Stimulated activated naive CD8-positive, alpha-beta T cell treated with anti-CD3 and anti-CD28 coated beads, Interleukin-15, amount 100 ng/mL, for 72 hours (primary cell): ENCODE measurements around the gene LIN52.

Experiments
- ATAC-seq: fragments of 150-1000 bp; cut with Tn5 transposase; 2 replicates; pipeline ENCODE4 v1.10.0; 2021; ENCODE audit warnings: mild to moderate bottlenecking, moderate library complexity
- DNase-seq, 2 donors: peaks; one replicate each; pipeline ENCODE4 v3.0.0; 2021 to 2022
- H3K27ac Mint-ChIP-seq, 2 donors: one replicate each; pipeline ENCODE4 v1.8.0; 2022; ENCODE audit warnings: mild to moderate bottlenecking in 2 of 2, mixed read lengths in 2 of 2, moderate library complexity in 2 of 2
- H3K27me3 Mint-ChIP-seq: one replicate; pipeline ENCODE4 v1.8.0; 2022; ENCODE audit warnings: mixed read lengths
- H3K4me1 Mint-ChIP-seq: one replicate; pipeline ENCODE4 v1.8.0; 2022; ENCODE audit warnings: mild to moderate bottlenecking, mixed read lengths
- H3K4me3 Mint-ChIP-seq, 2 donors: one replicate each; pipeline ENCODE4 v1.8.0; 2022; ENCODE audit warnings: mild to moderate bottlenecking in 2 of 2, mixed read lengths in 2 of 2, moderate library complexity in 1 of 2
- H3K9me3 Mint-ChIP-seq, 2 donors: one replicate each; pipeline ENCODE4 v1.8.0; 2022; ENCODE audit warnings: mixed read lengths in 2 of 2

LIN52 gene

DNA sequence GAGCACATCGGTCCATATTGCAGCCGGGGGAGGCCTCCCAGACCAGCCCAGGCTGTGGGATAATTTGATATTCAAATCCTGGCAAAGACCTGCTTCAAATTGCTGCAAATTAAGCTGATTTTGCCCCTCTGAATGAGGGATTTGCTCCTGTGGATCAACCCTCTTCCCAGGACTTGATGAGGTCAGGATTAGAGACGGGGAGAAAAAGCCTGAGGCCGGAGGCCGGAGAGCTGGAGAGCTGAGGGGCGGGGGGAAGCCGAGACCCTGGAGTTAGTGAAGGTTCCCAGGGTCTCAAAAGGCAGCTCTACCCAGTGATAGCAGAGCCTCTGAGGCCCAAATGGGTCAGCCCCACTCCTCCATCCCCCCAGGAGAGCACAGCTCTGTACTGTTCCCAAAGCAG is 137.0 kb downstream of the LIN52 start:
- H3K4me1 Mint-ChIP-seq: peaks cover 8% of the 10 kb centered on the region
- ATAC-seq: no peak
- no peak for DNase-seq
- no peak overlapping the region for H3K27ac Mint-ChIP-seq
- H3K4me3 Mint-ChIP-seq: no peak overlapping the region
- H3K9me3 Mint-ChIP-seq: no peaks in the 10 kb centered on the region
- peaks cover 73% of the 10 kb centered on the region for H3K27me3 Mint-ChIP-seq

DNA sequence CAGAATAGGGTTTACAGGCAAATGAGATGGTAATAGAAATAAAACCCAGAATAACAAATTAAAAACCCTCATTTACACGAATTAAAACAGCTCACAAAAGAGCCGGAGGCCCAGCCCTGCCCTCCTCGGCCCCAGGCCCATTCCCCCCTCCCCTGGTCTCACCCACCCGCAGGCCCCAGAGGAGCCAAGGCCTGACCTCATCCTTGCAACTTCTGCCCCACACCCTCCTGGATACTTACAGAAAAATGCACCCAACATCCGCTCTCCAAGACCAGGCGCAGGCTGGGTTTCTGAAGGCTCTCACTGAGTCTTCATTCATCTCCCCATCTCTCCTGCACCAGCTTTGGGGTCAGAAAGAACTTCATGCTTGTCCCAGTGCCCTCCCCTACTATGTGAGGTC is 138.3 kb downstream of the LIN52 start:
- no peaks in the 10 kb centered on the region for H3K9me3 Mint-ChIP-seq
- peaks cover 2% of the 10 kb centered on the region for H3K4me1 Mint-ChIP-seq
- ATAC-seq: no peak
- peaks cover 72% of the 10 kb centered on the region for H3K27me3 Mint-ChIP-seq
- H3K27ac Mint-ChIP-seq: no peak overlapping the region
- no peak for DNase-seq
- H3K4me3 Mint-ChIP-seq: no peak overlapping the region

DNA sequence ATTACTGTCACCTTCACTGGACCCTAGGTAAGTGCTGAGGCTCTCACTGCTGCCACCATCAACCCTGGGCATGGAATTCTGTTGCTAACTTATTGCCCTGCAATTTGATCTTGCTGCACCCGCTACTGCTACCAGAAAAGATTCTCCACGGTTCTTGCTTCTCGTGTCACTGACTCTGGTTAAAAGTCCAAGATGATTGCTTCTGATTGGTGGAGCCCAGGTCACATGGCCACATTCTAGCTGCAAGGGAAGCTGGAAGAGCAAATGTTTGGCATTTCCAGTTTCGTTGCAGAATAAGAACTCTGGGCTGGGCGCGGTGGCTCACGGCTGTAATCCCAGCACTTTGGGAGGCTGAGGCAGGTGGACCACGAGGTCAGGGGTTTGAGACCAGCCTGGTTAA is 147.0 kb downstream of the LIN52 start:
- Mint-ChIP-seq H3K4me1 (no peaks in the 10 kb centered on the region), H3K9me3 (peaks cover 0 to 9% of the 10 kb centered on the region in 2 donors), H3K27ac (no peak overlapping the region), H3K4me3 (no peak overlapping the region), H3K27me3 (peaks cover 59% of the 10 kb centered on the region)
- DNase-seq (no peak), ATAC-seq (no peak)

DNA sequence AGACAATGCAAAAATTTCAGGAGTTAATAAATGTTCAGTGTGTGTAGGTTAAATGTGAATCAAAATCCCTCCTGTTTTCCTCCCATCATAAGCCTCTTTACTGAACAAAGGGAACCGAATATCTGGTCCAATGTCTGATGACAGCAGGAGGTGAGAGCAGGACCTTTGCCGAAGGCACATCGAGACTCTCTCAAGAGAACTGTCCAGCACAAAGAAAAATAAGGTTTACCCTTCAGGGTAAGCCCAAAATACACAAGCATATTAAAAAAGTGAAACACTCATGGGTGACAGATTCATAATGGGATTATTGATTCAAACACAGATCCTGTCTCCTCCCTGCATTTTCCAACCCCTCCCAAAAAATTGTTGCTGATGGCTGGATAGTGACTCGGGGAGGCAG is 150.3 kb downstream of the LIN52 start:
- no peak for ATAC-seq
- DNase-seq: no peak
- H3K27me3 Mint-ChIP-seq: peaks cover 63% of the 10 kb centered on the region
- H3K27ac Mint-ChIP-seq: no peak overlapping the region
- H3K4me1 Mint-ChIP-seq: peaks cover under 1% of the 10 kb centered on the region
- no peak overlapping the region for H3K4me3 Mint-ChIP-seq
- H3K9me3 Mint-ChIP-seq: peaks cover 0 to 9% of the 10 kb centered on the region in 2 donors

DNA sequence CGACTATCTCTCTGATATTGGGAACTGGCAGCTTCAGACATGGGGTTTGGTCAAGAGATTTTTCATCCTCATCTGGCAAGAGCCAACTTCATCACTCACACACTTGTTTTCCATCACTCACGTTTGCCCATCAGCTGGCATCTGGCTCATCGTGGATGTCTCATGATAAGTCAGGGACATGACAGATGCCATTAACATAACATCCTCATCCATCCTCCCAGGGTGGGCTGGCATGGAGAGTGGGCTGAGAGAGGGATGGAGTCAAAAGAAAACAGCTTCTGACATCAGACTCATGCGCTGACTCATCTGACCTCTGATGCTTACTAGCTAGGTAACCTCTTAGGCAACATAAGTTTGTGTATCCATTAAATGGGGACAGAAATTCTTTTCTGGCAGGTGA is 152.7 kb downstream of the LIN52 start:
- no peak for DNase-seq
- Mint-ChIP-seq H3K27ac (no peak overlapping the region), H3K4me3 (no peak overlapping the region), H3K9me3 (peaks cover 0 to 2% of the 10 kb centered on the region in 2 donors), H3K27me3 (peaks cover 79% of the 10 kb centered on the region), H3K4me1 (peaks cover 25% of the 10 kb centered on the region)
- no peak for ATAC-seq

DNA sequence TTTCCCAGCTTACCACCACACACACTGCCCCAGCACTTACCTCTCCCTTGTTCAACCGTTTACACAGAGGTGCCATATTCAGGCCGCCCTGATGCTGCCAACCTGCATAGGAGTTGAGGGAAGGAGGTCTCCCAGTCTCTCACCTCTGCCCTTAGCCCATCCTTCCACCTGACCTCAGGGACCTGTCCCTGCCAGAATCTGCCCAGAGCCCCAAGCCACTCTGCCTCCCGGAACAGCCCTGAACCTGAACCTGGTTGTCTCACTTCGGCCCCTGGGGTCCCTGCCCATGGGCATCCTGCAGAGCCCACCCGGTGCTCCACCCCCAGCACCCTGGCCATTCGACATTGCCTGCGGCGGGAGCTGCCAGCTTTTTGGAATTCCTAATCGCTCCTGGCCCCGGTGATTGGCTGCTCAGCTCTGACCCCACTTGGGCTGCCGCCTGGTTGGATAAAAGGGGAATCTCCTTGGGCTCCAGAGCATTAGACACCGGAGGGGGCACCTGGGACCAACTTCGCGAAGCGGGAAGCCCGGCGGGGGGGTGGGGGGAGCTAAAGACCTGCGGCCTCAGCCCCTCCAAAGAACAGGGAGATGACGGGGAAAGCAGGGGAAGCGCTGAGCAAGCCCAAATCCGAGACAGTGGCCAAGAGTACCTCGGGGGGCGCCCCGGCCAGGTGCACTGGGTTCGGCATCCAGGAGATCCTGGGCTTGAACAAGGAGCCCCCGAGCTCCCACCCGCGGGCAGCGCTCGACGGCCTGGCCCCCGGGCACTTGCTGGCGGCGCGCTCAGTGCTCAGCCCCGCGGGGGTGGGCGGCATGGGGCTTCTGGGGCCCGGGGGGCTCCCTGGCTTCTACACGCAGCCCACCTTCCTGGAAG is 154.5 kb downstream of the LIN52 start, which contains the start of gene VSX2:
Gene VSX2, plus strand, starts transcription at position 476 of the 874 bp plus-strand sequence. Its CDS starts 113 bp downstream, at position 589.
- no peaks in the 10 kb centered on the region for H3K9me3 Mint-ChIP-seq
- H3K27ac Mint-ChIP-seq: no peak within 1 kb of the TSS
- peaks cover 33% of the 10 kb centered on the region for H3K4me1 Mint-ChIP-seq
- DNase-seq (no peak), ATAC-seq (no peak)
- peak within 1 kb of the TSS; percentile 69 to 79 for H3K4me3 Mint-ChIP-seq
- H3K27me3 Mint-ChIP-seq: peaks cover 91% of the 10 kb centered on the region

DNA sequence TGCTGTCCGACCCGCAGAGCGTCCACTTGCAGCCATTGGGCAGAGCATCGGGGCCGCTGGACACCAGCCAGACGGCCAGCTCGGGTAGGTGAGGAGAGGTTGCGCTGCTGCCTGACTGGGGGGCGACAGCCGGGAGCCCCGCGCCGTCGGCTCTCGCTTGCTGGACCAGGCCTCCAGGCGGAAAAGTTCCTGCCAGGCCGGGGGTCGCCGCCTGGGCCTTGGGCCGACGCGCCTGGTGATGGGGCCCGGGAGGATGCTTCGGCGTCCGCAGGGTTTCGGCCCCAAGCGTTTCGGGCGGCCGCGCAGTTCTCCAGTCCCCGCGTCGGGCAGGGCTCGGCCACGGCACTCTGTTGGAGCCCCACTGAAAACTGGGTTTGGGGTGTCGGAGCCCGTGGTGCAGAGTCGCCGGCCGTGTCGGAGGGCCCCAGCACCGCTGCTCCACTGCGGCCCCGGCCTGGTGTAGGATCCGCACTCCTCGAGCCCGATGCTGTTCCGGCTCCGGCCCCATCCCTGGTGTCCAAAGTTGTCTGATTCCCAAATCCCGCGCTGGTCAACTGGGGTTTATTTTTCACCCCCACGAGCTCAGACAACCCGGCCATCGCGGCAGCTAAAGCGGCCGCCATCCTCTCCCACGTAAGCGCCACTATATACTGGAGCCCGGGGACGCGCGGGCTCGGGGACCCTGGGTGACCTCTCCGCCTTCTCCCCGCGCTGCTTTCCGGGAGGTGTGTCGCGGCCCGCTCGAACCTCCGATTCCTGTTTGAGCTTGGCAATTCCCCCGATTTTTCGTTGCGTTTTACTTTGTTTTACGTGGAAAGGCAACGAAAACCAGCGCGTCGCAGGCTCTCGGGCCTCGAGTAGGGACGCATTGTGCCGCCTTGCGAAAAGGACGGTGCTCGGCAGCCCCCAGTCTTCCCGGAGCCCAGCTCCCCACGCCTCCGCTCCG is 155.4 kb downstream of the LIN52 start:
- DNase-seq: no peak
- Mint-ChIP-seq H3K4me1 (peaks cover 33% of the 10 kb centered on the region), H3K27ac (no peak overlapping the region), H3K4me3 (peak overlapping the region; percentile 69 to 79), H3K9me3 (no peaks in the 10 kb centered on the region), H3K27me3 (peaks cover 93% of the 10 kb centered on the region)
- peak; percentile 31 for ATAC-seq

DNA sequence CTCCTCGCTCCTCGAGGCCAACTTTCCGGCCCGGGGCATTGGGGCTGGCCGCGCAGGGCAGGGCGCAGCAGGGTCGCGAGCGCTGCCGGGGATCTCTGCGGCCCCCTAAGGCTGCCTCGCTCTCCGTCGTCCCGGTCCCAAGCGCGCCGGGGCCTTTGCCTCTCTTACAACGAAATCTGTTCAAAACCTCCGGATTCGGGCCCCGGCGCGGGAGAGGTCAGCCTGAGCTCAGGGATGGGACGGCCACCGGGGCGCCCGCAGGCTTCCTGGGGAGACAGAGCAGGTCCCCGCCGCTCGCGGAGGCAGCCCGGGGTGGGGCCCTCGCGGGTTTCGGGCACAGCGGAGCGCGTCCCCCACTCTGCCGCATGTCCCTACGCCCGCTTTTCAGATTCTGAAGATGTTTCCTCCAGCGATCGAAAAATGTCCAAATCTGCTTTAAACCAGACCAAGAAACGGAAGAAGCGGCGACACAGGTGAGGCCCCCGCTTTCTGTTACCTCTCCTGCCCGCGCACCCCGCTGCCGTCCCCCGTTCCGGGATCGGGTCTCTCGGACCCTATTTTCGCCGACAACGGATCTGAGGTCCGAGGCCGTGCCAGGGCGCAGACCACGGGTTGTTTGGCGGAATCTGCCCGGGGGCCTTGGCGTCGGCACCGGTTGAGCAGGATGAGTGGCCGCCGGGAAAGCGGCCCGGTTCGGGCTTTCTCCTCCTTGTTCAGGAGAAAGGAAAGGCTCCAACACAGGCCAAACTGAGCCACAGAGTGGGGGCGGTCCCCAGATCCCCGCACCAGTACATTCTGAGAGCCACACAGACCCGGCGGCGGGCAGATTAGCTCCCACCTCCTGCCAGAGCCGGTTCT is 156.3 kb downstream of the LIN52 start:
- peaks cover 98% of the 10 kb centered on the region for H3K27me3 Mint-ChIP-seq
- ATAC-seq (peak; percentile 24), DNase-seq (no peak)
- peaks cover 33% of the 10 kb centered on the region for H3K4me1 Mint-ChIP-seq
- H3K4me3 Mint-ChIP-seq: peak overlapping the region; percentile 69 to 79
- no peak overlapping the region for H3K27ac Mint-ChIP-seq
- no peaks in the 10 kb centered on the region for H3K9me3 Mint-ChIP-seq

DNA sequence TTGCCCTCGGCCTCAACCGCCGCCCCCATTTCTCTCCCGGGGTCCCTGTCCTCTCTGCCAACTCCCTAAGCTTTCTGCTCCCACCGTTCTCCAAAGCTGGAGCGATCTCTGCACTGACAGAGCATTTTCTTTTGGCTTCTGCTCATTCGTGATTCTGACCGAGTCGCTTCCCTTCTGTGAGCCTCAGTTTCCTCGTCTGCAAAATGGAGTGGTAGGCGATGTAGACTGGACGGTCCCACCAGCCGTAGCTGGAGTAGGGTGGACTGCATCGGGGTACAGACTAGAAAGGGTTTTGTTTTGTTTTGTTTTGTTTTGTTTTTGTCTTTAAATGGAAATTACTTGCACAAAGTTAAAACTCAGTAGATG is 156.9 kb downstream of the LIN52 start:
- H3K27me3 Mint-ChIP-seq: peaks cover 98% of the 10 kb centered on the region
- H3K27ac Mint-ChIP-seq: no peak overlapping the region
- peak overlapping the region; percentile 69 to 79 for H3K4me3 Mint-ChIP-seq

DNA sequence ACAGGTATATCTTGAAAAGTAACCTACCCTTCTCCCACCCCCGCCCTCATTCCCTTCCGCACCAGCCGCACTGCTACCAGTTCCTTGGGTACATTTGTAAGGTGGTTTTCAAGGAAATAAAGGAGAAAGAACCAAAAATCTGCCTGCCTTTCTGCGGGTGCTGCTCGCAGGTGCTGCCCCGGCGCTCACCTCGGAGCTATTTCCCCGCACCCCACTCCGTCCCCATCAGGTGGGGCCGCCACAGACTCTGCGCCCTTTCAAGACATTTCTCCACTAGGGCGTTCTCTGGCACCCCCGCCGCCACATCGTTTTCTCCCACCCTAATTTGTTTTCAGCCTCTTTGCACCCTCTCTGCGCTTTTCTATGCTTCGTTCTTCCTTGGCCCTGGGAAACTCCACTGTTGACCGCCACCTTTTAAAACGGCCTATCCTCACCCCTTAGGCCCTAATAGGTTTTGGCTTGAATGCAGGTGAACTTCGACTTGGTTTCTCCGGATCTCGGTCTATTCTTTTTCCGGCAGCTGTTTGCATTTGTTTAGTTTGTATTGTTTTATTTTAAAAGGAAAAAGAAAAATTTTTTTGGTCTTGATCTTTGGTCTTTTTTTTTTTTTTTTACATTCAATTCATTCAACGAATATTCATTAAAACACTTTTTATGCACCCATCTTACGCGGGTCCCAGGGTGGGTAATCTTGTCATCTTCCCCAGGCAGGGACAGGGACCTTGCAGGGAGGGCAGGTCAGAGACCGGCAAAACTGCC is 157.4 kb downstream of the LIN52 start:
- H3K4me3 Mint-ChIP-seq: peak overlapping the region; percentile 69 to 79
- H3K4me1 Mint-ChIP-seq: peaks cover 33% of the 10 kb centered on the region
- peaks cover 98% of the 10 kb centered on the region for H3K27me3 Mint-ChIP-seq
- H3K27ac Mint-ChIP-seq: peak overlapping the region; percentile 49
- ATAC-seq (no peak), DNase-seq (no peak)
- H3K9me3 Mint-ChIP-seq: no peaks in the 10 kb centered on the region

More for the DNA sequence above, 156.9 kb downstream of the LIN52 start:
- H3K4me1 Mint-ChIP-seq: peaks cover 33% of the 10 kb centered on the region
- DNase-seq: no peak
- H3K9me3 Mint-ChIP-seq: no peaks in the 10 kb centered on the region
- no peak for ATAC-seq

DNA sequence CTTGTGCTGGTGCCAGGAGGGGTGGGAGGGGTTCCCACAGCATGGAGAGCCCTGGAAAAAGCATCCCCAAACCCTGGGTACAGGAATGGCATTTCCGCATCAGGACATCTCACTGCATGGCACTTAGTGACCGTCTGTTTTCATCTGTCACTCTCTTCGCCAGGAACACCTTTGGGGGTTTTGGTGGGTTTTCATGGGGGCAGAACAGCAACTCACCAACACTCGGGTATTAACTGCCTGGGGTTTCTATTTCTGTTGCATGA is 158.0 kb downstream of the LIN52 start:
- Mint-ChIP-seq H3K9me3 (no peaks in the 10 kb centered on the region), H3K4me3 (no peak overlapping the region), H3K27ac (no peak overlapping the region), H3K4me1 (peaks cover 33% of the 10 kb centered on the region), H3K27me3 (peaks cover 98% of the 10 kb centered on the region)
- ATAC-seq (no peak), DNase-seq (no peak)

DNA sequence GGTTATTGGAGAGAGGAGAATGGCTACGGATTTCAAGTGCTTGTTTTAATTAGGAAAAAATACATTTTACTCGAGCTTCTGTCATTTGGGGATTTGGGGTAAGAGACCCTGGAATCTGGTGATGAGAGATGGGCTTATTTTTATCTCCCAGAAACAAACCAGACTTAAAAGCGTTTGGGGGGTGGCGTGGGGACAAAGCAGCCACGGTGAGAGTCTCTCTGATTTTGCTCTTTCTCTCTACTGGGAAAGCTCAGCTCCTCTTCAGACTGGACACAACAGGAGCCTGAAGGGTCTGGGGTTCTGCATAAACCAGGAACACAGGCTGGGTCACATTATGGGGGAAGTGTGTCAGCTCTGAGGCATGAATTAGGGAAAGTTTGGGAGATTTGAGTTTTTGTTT is 158.3 kb downstream of the LIN52 start:
- no peak overlapping the region for H3K4me3 Mint-ChIP-seq
- no peak for DNase-seq
- H3K9me3 Mint-ChIP-seq: no peaks in the 10 kb centered on the region
- H3K4me1 Mint-ChIP-seq: peaks cover 33% of the 10 kb centered on the region
- H3K27me3 Mint-ChIP-seq: peaks cover 97% of the 10 kb centered on the region
- no peak overlapping the region for H3K27ac Mint-ChIP-seq
- ATAC-seq: no peak

DNA sequence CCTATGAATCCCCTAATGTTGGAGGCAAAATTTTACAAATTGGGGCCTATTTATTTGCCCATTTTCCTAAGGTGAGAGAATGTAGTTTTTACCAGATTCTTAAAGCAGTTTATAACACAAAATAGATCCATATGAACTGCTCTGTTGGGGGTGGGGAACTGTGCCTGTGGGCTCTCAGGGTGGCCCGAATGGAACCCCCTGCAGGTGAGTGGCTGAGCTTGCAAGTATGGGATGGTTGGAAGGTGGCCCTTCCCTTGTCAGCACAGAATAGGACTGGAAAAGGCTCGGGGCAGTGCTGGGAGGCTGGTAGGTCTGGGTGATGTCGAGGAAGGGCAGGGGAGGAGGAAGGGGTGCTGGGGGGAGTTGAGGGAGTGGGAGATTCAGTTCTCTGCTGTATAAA is 159.4 kb downstream of the LIN52 start:
- ATAC-seq (peak; percentile 44), DNase-seq (no peak)
- Mint-ChIP-seq H3K9me3 (no peaks in the 10 kb centered on the region), H3K4me1 (peaks cover 33% of the 10 kb centered on the region), H3K27ac (no peak overlapping the region), H3K27me3 (peaks cover 97% of the 10 kb centered on the region), H3K4me3 (no peak overlapping the region)

DNA sequence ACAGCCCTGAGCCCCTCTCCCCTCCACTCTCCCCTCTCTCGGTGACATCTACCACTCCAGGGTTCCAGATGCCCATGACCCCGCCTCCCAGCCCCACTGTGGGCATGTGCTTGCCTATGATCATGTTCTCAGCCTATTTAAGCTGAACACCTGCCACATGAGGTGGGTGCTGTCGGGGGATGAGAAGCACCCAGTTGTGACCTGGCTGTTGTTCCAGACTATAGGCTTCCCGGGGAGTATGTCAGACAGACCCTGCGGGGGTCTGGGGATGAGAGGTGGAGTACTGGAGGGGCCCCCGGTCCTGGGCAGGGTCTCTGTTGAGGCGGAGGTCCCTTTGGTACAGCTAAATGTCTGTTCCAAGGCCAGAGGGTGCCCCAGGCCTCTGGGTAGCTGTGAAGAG is 160.5 kb downstream of the LIN52 start:
- peak; percentile 18 for ATAC-seq
- no peak for DNase-seq
- H3K9me3 Mint-ChIP-seq: no peaks in the 10 kb centered on the region
- no peak overlapping the region for H3K4me3 Mint-ChIP-seq
- H3K27ac Mint-ChIP-seq: no peak overlapping the region
- H3K4me1 Mint-ChIP-seq: peaks cover 30% of the 10 kb centered on the region
- peaks cover 91% of the 10 kb centered on the region for H3K27me3 Mint-ChIP-seq

DNA sequence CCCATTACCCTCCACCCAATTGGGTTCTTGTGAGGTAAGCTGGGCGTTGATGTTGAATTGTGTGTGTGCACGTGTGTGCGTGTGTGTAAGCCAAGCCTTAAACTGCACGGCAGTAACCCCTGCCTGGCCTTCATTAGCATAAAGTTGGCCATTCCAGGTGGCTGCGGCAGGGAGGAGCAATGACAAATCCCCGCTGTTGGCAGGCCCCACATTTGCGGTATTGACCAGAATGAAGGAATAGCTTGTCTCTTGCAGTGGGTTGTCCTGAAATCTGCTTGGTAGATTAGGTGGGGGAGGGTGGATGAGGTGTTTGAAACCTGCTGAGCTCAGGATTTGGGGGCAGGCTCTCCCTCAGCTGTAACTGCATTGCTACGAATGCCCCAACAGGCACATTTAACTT is 161.8 kb downstream of the LIN52 start:
- no peaks in the 10 kb centered on the region for H3K9me3 Mint-ChIP-seq
- ATAC-seq (no peak), DNase-seq (no peak)
- H3K27ac Mint-ChIP-seq: no peak overlapping the region
- H3K27me3 Mint-ChIP-seq: peaks cover 81% of the 10 kb centered on the region
- peaks cover 22% of the 10 kb centered on the region for H3K4me1 Mint-ChIP-seq
- H3K4me3 Mint-ChIP-seq: no peak overlapping the region
